Measurements from ENCODE around the gene ARHGAP26.

Gene ARHGAP26

DNA sequence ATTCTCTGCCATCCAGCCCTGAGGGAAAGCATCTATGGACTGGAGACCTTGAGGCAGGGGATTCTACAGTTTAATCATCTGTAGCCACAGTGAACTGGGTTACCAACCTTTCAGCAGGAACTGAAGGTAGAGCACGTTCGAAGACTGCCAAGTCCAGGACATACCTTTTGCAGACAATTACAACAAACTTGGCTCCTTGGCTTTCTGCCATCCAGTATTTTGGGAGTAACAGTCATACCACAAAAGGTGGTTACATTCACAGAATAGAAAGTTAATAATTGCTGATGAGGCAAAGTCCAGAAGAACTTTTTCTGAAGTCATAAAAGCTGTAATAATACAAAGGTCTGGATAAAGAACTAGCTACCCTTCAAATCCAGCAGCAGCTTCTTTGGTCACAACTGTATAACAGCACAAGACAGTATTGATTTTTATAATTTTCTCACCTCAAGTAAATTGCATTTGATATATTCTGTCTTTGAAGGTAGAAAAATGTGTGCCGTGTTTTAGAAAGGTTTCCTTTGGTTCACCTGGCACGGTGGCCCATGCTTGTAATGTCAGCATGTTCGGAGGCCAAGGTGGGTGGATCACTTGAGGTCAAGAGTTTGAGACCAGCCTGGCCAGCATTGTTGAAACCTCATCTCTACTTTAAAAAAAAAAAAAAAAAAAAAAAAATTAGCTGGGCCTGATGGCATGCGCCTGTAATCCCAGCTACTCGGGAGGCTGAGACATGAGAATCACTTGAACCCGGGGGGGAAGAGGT, 396.7 kb downstream of the ARHGAP26 start:
- DNase-seq (ENCODE audit: low spot score) = no peak

DNA sequence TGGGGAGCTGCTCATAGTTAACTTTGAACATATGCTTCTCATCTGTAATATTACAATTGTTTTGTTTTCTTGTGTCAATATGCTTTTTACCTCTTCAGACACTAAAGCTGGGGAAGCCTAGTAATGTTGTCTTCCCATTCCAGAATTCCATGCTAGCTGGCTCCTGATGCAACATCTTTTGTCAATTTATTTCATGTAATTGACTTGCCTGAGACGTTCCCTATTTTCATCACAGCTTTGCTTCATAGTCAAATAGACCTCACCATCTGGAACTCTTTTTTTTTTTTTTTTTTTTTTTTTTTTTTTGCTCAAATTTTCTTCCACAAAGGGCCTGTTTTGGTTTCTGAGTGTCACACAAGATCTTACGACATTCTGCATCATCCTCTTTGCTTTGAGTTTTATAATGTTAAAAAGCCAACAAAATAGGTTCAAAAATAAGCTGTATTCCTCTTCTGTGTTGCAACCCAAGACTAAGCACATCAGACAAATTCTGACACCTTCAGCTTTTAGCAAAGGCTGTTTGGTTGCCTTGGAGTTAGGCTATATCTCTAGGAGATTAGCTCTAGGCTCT, 398.1 kb downstream of the ARHGAP26 start:
- DNase-seq (ENCODE audit: low spot score) = no peak

DNA sequence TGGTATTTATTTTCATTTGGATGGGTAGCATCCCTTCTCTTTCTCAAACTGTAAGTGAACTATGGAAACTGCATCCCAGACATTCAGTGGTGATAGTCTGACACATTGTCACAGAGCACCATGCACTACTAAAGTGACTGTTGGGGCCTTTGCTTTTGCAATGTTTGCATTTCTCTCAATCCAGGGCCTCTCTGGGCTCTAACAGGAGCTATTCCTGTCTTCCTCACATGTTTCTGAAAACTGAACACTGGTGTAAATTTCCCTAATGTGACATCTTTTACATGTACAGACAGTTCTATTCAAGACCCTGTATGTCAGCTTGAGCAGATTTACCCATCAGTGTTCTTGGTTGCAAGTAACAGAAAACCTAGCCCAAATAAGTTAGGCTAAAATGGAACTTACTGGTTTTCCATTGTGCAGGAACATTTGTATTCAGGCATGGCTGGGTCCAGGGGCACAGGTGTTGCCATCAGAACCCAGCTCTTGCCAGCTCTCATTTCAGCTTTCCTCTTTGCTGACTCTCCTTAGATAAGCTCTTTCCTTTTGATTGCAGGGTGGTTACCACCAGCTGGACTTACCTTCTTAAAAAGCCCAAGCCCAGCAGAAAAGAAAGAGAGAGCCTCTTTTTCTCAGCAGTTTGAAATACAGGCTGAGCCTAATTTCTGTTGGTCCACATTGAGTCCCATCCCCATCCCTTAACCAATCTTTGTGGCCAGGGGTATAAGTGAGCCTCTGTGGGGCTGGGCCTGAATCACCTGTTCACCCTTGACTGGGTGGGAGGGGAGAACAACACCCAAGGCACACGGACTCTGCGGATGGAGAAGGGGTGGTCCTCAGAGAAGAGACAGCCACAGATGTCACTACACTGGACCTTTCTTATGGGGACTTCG, 399.0 kb downstream of the ARHGAP26 start:
- no peak for DNase-seq (ENCODE audit: low spot score)

DNA sequence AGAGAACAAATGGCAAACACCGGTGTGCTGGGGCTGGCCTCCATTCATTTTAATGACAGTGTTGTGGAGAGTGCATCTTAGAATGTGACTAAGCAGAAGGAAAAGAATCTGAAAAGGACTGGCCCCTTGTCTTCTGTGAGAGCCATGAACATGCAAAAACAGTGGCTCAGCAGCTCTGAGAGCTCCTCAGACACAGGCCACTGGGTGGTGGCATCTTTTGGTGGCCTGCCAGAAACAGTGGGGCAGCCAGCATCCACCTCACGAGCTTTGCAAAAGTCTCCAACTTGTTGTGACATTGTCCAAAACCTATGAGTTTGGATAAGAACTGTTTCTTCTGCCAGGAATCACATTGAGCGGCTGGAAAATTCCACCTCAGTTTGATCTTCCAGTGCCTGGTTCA, 399.9 kb downstream of the ARHGAP26 start:
- DNase-seq (ENCODE audit: low spot score) = no peak

DNA sequence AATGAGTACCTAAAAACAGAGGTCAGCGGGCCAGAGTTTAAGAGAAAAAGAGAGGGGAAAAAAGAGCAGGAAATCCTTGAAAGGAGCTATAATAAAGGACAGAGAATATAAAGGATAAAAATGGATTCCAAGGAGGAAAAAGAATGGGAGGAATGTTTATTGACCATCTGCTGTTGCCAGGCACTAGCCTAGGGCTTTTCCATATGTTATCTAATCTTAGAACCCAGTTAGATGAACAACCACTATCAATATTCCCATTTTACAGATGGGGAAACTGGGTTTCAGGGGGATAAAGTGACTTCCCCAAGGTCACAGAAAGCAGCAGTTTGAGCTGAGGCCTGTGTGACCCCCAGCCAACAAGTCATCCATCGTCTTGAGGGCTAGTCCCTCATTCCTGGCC, 400.8 kb downstream of the ARHGAP26 start:
- no peak for DNase-seq (ENCODE audit: low spot score)

DNA sequence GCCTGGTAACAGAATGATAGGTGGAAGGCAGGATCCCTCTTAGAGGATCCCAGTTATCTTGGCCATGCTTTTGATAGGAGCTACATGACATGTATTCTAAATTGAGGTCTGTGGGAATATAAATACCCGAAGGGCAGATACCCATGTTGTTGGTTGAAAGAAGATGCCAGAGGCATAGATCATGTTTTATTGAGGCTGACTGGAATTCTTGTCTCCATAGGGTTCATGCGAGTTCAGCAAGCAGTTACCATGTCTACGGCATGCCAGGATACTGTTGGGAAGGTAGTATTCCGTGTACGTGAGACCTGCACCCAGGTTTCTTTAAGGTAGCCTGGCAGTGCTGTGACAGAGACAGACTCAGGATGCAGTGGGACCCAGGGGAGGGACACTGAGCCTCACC, 402.6 kb downstream of the ARHGAP26 start:
- DNase-seq (ENCODE audit: low spot score) = no peak

DNA sequence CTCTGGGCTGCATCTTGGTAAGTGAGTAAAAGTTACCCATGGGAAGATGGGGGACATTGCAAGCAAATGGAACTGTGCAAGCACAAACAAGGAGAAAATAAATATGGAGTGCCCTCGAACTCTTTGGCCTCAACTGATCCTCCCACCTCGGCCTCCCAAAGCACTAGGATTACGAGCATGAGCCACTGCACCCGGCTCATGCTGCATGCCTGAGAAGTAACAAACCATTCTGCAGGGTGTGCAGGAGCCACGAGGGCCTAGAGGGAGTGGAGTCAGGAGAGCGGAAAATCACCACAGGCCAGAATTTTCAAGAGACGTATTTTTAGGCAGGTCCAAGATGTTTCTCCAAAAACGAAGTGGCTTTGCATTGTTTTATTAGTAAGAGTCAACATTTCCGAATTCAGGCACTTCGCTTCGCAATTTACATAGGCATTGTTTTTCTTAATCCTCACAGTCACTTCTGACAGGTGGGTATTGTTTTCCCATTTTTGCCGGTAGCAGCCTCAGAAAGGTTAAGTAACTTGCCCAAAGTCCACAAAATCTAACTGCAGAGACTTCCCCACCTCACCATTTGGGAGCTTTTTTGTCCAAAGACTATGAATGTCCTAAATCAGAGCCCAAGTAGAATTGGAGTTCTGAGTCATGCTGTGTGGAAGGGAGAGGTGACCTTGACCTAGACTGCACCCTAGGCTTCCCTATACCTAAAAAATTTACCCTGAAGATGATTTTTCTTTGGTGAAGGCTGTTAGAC, 403.1 kb downstream of the ARHGAP26 start:
- DNase-seq (ENCODE audit: low spot score) = no peak

DNA sequence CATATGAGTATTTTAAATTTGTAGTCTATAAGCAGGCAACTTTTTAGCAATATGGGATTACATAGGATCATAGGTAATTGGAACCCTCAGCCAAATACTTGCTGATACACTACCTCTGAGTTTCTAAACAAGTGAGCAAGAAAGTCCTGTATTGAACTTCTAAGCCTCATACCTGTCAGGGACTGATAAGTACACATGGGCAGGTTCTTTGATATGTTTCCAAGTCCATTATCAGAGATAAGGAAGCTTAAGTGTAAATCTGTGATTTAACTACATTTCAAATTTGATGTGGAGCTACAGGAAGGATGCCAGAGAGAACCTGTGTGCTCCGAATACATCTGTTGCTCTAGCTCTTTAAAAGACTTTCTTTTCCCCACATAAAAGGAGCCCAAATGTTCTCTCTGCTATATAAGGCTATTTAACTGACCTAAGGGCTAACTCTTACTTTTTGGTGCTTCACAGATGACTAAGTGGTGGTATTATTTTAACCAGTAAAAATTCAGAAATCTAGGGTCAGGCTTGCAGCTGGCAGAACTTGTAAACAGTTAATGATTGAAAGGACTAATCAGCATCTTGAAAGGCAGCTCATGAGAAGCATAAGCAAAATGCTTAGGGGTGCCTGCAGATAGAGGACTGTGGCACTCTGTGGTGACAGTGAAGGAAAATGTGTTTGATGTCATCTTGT, 404.7 kb downstream of the ARHGAP26 start:
- DNase-seq (ENCODE audit: low spot score) = no peak

DNA sequence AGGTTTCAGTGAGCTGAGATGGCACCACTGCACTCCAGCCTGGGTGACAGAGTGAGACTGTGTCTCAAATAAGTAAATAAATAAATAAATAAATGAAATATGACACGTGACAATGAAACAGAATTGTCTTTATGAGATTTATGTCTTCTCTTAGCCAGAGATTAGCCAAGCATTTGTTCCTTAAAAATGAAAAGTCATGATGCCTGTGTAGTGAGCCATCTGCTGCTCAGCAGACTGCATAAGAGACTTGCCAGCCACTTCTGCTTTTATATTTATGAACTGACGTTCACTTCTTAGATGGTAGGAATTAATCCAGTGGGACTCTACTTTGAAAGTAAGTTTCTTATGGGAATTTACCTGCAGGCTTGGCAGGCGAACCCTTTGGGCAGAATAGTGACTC, 405.9 kb downstream of the ARHGAP26 start:
- no peak for DNase-seq (ENCODE audit: low spot score)

DNA sequence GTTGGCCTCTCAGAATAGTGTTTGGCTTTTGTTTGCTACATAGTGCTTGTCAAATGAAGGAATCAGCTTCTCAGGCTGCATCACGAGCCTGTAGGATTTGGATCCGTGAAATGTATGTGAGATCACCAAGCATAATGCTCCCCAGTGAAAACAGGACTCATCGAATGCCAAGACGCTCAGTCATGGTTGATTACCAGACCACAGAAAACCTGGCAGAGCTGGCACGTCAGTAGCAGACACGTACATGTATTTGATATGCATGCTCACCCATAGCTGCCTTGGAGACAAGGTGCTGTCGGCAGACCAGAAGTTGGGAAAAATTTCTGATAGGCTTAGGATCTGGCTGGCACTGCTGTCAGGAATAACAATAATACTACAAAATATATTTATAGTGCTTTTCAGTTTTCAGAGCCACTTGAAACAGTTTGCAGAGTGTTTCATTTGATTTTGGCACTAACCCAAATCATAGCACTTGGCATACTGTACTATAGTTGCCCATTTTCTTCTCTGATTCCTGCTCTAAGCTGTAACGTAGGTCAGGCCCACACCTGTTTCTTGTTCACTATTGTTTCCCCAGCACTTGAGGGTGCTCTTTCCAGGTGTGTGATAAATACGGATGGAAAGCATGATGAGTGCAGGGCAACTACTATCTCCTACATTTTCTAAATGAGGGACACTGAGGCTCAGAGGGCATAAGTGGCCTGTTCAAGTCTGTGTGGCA, 407.2 kb downstream of the ARHGAP26 start:
- DNase-seq (ENCODE audit: low spot score) = no peak

DNA sequence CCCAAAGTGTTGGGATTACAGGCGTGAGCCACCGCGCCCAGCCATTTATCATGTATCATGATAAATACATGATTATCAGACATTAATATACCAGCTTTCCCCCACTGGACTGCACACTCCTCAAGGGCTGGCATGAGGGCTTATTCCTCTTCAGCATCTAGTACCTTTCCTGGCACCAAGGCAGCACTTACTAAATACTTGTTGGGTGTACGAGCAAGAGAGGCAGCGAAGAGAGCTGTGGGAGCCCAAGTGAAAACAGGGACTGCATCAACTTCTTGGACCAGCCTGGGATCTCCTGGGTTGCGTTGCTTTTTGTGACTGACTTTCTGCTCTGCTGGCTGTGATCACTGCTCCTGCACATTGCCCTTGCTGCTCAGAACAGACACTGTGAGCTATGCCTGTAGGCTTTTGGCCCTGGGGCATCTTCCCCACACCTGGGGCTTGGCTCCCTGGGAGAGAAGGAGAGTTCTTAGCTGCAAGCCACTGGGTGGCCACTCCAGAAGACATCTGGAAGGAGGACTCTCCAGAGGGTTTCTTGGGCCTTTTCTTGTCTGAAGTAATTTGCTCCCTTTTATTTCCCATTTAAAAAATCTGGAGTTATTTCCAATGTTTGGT, 409.1 kb downstream of the ARHGAP26 start:
- no peak for DNase-seq (ENCODE audit: low spot score)

DNA sequence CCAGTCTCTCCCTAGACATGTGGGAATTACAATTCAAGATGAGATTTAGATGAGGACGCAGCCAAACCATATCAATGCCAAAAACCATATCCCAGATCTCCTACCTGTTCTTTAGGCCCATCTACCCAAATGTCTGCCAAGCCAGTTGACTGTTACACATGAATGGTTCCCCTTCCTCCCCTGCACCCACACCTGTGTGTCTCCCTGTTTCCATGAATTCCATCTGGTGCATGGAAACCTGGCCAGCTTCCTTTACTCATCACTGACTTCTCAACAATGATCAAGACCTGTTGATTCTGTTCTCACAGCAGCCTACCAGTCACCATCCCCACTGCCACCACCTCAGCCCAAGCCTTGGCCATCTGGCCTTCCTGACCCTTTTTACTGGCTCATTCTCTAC, 410.6 kb downstream of the ARHGAP26 start:
- DNase-seq (ENCODE audit: low spot score) = no peak

DNA sequence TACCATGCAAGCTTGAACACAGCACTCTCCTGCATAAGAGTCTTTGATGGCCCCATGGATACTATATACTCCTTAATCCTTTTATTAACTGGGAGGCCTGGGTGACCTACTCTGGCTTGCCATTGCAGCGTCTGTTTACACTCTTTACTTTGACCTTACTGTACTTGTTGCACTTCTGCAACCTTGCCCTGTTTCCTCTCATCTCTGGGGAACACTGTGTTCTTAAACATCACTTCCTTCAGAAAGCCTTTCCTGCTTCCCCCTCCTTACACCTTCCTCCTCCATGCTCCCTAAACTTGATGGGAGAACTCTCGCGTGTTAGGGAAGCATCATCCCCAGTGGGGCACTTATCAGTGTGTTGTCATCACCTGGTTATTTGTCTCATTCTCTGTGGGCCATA, 411.0 kb downstream of the ARHGAP26 start:
- DNase-seq (ENCODE audit: low spot score) = no peak

DNA sequence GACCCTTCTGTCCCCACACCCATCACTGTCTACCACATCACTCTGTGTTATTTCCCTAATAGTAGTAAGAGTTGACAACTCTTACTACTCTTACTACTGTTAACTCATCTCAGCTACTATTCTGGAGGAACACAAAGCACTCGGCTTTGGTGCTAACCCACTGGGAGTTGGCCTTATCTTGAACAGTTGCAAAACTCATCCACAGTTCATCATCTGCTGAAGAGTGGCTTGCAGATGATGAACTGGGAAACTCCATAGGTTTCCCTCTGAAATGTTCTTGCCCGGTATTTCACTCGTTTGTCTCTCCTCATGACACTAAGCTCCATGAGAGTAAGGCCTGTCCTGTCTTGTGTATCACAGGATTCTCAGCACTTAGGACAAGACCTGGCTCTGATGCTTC, 411.9 kb downstream of the ARHGAP26 start:
- no peak for DNase-seq (ENCODE audit: low spot score)

DNA sequence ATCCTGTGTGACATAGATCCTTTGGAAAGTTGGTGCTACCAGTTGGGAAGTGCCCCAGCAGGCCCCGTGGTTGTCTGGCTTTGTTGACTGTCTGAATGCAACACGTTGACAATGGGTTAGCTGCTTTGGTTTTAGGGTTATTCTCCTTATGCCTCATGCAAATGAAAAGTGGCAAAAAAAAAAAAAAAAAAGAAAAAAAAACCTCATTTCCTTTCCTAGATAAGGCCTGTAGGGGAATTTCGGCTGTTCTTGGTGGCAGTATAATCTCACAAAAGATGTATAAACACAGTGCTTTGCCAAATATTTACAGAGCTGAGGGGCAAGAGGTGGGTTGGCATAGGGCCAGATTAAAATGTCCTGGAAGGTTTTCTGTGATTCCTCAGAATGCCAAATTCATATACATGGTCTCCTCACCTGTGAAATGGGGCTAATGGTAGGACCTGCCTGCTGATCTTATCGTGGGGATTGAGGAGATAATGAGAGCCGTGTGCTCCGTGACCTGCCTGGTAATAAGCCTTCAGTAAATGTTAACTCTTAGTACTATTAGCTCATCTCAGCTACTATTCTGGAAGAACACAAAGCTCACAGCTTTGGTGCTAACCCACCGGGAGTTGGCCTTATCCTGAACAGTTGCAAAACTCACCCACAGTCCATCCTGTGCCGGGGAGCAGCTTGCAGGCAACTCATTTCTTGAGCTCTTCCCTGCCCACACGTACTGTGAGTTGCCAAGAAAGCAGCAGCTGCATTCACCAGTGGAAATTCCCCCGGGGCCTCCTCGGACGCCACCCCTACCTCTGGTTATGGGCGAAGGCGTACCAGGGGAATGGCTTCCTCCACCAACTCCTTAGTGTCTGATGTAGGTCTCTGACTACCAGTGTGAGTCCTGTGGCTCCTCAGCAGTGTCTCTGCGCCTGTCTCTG, 413.0 kb downstream of the ARHGAP26 start:
- DNase-seq (ENCODE audit: low spot score) = peak; percentile 43

DNA sequence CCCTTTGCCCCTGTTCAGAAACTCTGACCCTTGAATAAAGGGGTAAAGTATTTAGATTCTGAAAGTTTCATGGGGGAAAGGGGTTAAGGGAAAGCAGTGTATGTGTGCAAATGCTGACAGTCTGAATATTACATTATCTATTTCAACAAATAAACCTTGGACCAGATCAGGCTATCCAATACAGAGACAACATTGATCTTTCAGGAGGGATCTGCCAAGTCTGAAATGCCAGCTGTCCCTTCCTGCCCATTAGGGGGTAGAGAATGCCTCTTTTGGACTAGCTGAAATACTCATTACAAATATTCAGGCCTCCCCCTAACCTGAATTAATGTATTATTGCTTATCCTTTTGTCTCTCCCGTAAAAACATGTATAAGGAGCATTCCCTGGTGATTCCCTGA, 413.8 kb downstream of the ARHGAP26 start:
- DNase-seq (ENCODE audit: low spot score) = no peak

DNA sequence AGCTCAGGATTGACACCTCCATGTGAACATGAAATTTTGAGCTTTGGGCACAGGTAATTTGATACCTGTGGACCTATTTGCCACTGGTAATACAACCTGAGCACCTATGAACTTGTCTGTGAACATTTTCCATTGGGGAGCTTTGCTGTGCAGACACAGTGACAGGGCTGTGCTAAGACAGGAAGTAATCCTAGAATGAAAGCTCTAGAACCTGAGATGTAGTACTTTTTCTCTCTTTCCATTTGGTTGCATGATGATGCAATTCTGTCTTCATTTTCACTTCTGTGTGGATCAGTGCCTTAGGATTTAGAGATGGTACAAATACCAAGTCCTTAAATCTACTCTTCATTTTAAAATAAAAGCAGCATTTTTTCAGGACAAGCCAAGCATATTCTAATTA, 416.4 kb downstream of the ARHGAP26 start:
- DNase-seq (ENCODE audit: low spot score) = no peak

DNA sequence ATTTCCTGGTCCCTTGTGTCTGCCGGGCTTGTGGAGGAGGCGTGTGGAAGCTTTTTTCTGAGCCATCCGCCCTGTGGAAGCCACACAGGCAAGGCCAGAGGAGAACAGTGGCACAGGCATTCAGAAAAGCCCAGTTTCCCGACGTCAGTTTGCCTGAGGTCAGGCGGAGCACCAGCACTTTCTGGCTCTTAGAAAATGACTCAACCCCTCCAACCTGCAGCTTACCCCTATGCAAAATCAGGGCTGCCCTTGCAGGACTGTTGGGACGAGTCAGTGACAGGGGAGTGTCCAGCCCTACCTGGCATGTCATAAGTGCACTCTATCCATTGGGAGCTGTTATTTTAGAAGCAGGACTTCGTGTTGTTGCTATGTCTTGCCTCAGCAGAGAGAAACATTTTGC, 417.3 kb downstream of the ARHGAP26 start:
- no peak for DNase-seq (ENCODE audit: low spot score)

DNA sequence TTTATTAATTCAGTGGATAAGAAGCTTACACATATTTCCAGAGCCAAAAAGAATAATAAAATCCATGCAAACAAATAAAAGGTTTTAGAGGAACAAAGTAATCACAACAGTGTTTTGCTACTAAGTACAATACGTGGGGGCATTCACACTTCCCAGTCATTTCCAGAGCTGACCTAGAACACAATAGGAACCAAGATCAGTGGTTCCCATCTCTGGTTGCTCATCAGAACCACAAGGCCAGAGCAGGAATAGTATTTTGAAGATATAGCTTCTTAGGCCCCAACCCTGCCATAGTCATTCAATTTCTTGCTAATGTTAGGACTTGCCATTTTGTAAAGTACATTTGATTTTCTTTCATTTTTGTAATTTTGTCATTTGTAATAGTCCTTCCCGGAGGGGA, 417.9 kb downstream of the ARHGAP26 start:
- DNase-seq (ENCODE audit: low spot score) = no peak

DNA sequence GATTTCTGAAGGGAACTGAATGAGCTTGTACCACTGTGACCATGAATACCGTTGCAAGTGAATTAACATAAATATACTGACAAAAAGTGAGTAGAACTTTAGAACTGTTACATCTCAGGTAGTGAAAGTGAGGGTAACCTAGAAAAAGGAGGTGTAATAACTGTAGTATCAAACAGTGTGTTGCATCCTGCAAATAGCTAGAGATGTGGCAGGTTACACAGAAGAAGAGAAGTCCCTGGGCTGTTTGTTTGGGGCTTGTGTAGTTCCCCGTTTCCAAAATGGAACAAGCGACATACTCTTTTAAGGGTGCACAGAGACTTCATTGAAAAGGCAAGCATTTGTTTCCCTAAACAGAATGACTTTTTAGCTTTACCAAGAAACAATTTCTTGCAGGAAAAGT, 418.5 kb downstream of the ARHGAP26 start:
- DNase-seq (ENCODE audit: low spot score) = no peak
